NB4 (cell line): ENCODE measurements around the gene ENGASE.

Experiments used
- DNase-seq: peaks from one replicate; pipeline ENCODE4 v3.0.0; 2010; ENCODE audit warnings: low read depth
- H3K4me3 ChIP-seq: one replicate; pipeline ENCODE4 v1.5.1; 2011; ENCODE audit warnings: mild to moderate bottlenecking, low read depth, low read length, moderate library complexity
- CTCF ChIP-seq: IDR thresholded peaks from one replicate; pipeline ENCODE4 v1.5.1; 2012; ENCODE audit warnings: low read depth, low read length
- MYC ChIP-seq: IDR thresholded peaks from 2 replicates; pipeline ENCODE4 v1.6.1; 2011; ENCODE audit warnings: low read depth, low read length
- POLR2A ChIP-seq: IDR thresholded peaks from 2 replicates; pipeline ENCODE4 v1.6.1; 2011; ENCODE audit warnings: mild to moderate bottlenecking; ENCODE audit not compliant: insufficient read length; ENCODE audit errors: extremely low read depth
- TF ChIP-seq, protein P1 (sequence below): IDR thresholded peaks from 2 replicates; pipeline ENCODE4 v1.6.1; 2011; ENCODE audit warnings: low read depth, low read length

The ENGASE gene

DNA sequence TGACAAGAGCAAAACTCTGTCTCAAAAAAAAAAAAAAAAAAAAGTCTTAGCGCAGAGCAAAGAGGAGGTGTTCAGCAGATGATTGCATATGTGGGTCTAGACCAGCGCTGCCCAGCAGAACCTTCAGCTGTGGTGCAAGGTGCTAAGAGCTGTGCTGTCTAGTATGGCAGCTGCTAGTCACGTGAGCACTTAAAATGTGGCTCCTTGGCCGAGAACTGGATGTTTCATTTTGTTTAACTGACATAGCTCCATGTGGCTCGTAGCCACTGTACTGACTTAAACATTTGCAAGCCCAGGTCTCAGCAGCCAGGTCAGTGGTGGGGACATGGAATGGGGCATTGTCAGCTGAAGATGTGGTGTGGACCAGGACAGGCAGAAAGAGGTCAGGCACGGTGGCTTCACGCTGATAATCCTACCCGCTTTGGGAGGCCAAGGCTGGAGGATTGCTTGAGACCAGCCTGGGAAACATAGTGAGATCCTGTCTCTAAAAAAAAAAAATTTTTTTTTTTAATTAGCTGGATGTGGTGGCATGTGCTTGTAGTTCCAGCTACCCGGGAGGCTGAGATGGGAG lies 41.5 kb upstream of the ENGASE start:
- TF ChIP-seq POLR2A (no peak), CTCF (no peak), MYC (no peak)
- TF ChIP-seq, protein P1, sequence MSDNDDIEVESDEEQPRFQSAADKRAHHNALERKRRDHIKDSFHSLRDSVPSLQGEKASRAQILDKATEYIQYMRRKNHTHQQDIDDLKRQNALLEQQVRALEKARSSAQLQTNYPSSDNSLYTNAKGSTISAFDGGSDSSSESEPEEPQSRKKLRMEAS = no peak
- no peak for DNase-seq
- H3K4me3 ChIP-seq = no peak overlapping the region

- DNase-seq = no peak
- TF ChIP-seq CTCF (no peak), MYC (no peak), POLR2A (no peak)
- TF ChIP-seq, protein P1 = no peak
- no peak overlapping the region for H3K4me3 ChIP-seq
These were observed 40.7 kb upstream of the ENGASE start for GRCh38 chr17:79033741-79034501.

DNA sequence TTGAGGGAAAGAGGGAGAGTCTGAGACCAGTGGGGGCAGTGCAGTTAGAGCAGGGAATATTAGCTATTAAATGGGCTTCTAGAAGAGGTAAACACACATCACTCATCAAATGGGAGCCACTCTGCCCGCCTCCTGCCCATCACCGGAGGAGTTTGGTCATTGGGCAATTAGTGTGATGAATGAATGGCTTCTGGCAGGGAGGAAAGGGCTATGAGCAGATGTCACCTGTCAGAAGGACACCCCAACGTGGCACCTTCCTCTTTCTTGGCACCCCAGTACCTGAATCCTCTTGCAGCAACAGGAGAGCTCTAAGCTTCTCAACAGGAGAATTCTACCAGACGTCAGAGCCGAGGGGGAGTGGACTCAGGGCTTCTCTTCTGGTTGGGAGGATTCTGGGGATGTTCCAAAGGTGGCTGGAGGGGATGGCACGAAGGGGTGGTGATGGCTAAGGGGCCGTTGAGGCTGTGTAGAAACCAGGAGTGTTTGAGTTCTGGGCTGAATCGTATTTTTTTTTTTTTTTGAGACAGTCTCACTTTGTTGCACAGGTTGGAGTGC lies 39.6 kb upstream of the ENGASE start:
- H3K4me3 ChIP-seq = no peak overlapping the region
- DNase-seq = no peak
- TF ChIP-seq MYC (no peak), POLR2A (no peak), CTCF (no peak)
- TF ChIP-seq, protein P1 = no peak

DNA sequence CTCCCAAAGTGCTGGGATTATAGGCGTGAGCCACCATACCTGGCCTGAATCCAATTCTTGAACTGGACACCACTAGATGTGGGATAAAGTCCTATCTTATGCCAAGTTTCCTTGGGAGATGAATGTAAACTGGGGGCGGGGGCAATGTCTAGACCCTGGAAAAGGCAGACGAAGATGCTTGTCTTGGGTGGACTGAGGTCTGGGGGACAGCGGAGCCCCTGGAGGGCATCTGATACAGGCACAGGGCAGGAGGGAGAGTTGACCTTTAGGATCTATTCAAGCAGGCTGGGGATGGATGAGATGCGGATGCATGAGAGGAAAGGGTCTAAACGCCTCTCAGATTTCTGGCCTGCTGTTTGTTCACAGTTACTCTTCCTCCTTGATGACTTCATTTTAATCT lies 38.9 kb upstream of the ENGASE start:
- H3K4me3 ChIP-seq = no peak overlapping the region

DNA sequence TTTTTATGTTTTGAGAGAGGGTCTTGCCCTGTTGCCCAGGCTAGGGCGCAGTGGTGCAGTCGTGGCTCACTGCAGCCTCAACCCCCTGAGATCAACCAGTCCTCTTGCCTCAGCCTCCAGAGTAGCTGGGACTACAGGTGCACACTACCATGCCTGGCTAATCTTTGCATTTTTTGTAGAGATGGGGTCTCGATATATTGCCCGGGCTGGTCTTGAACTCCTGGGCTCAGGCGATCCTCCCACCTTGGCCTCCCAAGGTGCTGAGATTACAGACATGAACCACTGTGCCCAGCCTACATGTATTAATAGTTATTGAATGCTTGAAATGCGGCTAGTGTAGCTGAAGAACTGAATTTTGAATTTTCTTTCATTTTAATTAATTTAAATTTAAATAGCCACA lies 38.4 kb upstream of the ENGASE start:
- no peak for DNase-seq
- no peak for TF ChIP-seq MYC
- TF ChIP-seq, protein P1 = no peak
- TF ChIP-seq POLR2A = no peak
- no peak for TF ChIP-seq CTCF
- H3K4me3 ChIP-seq = no peak overlapping the region

More for the DNA sequence above, 38.9 kb upstream of the ENGASE start:
- no peak for TF ChIP-seq CTCF
- TF ChIP-seq, protein P1 = no peak
- TF ChIP-seq MYC = no peak
- DNase-seq = no peak
